Measurements from ENCODE around the gene DPH7. TPM values are rescaled to one million over a fixed set of nuclear protein-coding genes. Genes with fewer than 3 reads are reported as not detected.

The DPH7 gene
- total RNA-seq, 6 experiments from 2014 or later, result 18.2 to 20.7 (median 20.1) TPM

GRCh38 chr9:137506702-137507171, 72.0 kb downstream of the DPH7 start:
- Mint-ChIP-seq H3K36me3 (ENCODE audit: low read depth) (peaks cover 12% of the 10 kb centered on the region), H3K4me3 (peak overlapping the region; percentile 53; the same call in 1 of the 2 replicates), H3K27me3 (ENCODE audit: insufficient read depth) (peaks cover 22% of the 10 kb centered on the region), H3K9me3 (peaks cover 21% of the 10 kb centered on the region), H3K27ac (peak overlapping the region; percentile 46; the same call in 1 of the 2 replicates), H3K4me1 (ENCODE audit: low read depth) (peaks cover 7% of the 10 kb centered on the region; the same call in 1 of the 2 replicates)
- peak; percentile 8 for DNase-seq
- no peak for TF ChIP-seq CTCF (IDR thresholded peaks at IDR 0.05)

GRCh38 chr9:137506274-137506673, 72.5 kb downstream of the DPH7 start:
- no peak for DNase-seq
- peak overlapping the region; percentile 53; the same call in 1 of the 2 replicates for H3K4me3 Mint-ChIP-seq
- H3K9me3 Mint-ChIP-seq, result peaks cover 26% of the 10 kb centered on the region
- peaks cover 9% of the 10 kb centered on the region; the same call in 1 of the 2 replicates for H3K4me1 Mint-ChIP-seq (ENCODE audit: low read depth)
- peaks cover 14% of the 10 kb centered on the region for H3K36me3 Mint-ChIP-seq (ENCODE audit: low read depth)
- peaks cover 24% of the 10 kb centered on the region for H3K27me3 Mint-ChIP-seq (ENCODE audit: insufficient read depth)
- no peak for TF ChIP-seq CTCF (IDR thresholded peaks at IDR 0.05)
- H3K27ac Mint-ChIP-seq, result no peak overlapping the region

- Mint-ChIP-seq H3K4me1 (ENCODE audit: low read depth) (peaks cover 9% of the 10 kb centered on the region; the same call in 1 of the 2 replicates), H3K4me3 (no peak overlapping the region), H3K27me3 (ENCODE audit: insufficient read depth) (peaks cover 26% of the 10 kb centered on the region), H3K9me3 (peaks cover 26% of the 10 kb centered on the region), H3K36me3 (ENCODE audit: low read depth) (peaks cover 14% of the 10 kb centered on the region), H3K27ac (no peak overlapping the region)
- TF ChIP-seq CTCF (IDR thresholded peaks at IDR 0.05), result no peak
- no peak for DNase-seq
Measured at GRCh38 chr9:137505421-137506140, 73.1 kb downstream of the DPH7 start.

Other genes with a start within 250 kb of the DPH7 start
- gene EXD3, start 155.8 kb downstream of the DPH7 start, total RNA-seq (2021; fragmentation: NEBNext Ultra II Directional; extraction: Animal tissue kit (Norgen Biotek cat#: 25700)), result 10 to 100 TPM in 1 of 6 experiments, 1 to 10 TPM in 5; 6.4 to 10.6 (median 8.7) TPM
- under 1 TPM in 5 of 6 experiments, not detected in 1; 0.09 to 0.36 (median 0.20) TPM for gene NOXA1, start 155.5 kb downstream of the DPH7 start, total RNA-seq (2021; fragmentation: NEBNext Ultra II Directional; extraction: Animal tissue kit (Norgen Biotek cat#: 25700))
- gene ENTPD8, start 137.6 kb downstream of the DPH7 start, total RNA-seq (2021; fragmentation: NEBNext Ultra II Directional; extraction: Animal tissue kit (Norgen Biotek cat#: 25700)), result not detected
- 10 to 100 TPM; 24.3 to 29.9 (median 26.4) TPM for gene NSMF, start 119.6 kb downstream of the DPH7 start, total RNA-seq (2021; fragmentation: NEBNext Ultra II Directional; extraction: Animal tissue kit (Norgen Biotek cat#: 25700))
- under 1 TPM; 0.20 to 0.90 (median 0.52) TPM for gene PNPLA7, start 28.5 kb downstream of the DPH7 start, total RNA-seq (2021; fragmentation: NEBNext Ultra II Directional; extraction: Animal tissue kit (Norgen Biotek cat#: 25700))
- gene MRPL41, start 27.0 kb downstream of the DPH7 start, total RNA-seq (2021; fragmentation: NEBNext Ultra II Directional; extraction: Animal tissue kit (Norgen Biotek cat#: 25700)), result 10 to 100 TPM; 48.4 to 67.7 (median 57.3) TPM
- 10 to 100 TPM; 23.9 to 34.4 (median 25.4) TPM for gene ZMYND19, start 11.6 kb upstream of the DPH7 start, total RNA-seq (2021; fragmentation: NEBNext Ultra II Directional; extraction: Animal tissue kit (Norgen Biotek cat#: 25700))
- gene ARRDC1, start 26.8 kb upstream of the DPH7 start, total RNA-seq (2021; fragmentation: NEBNext Ultra II Directional; extraction: Animal tissue kit (Norgen Biotek cat#: 25700)), result 10 to 100 TPM; 15.9 to 18.2 (median 17.1) TPM
- 100 to 1,000 TPM in 1 of 6 experiments, 10 to 100 TPM in 5; 41.0 to 116 (median 46.9) TPM for gene EHMT1, start 40.1 kb upstream of the DPH7 start, total RNA-seq (2021; fragmentation: NEBNext Ultra II Directional; extraction: Animal tissue kit (Norgen Biotek cat#: 25700))

All from HFFc6 (cell line).